ENCODE results near the gene LAMA2. TPM values are rescaled to one million over a fixed set of nuclear protein-coding genes. Genes with fewer than 3 reads are reported as not detected.

Gene LAMA2
- total and polyA plus RNA-seq, 10 donors: 0.83 to 66.6 (median 18.8) TPM

DNA sequence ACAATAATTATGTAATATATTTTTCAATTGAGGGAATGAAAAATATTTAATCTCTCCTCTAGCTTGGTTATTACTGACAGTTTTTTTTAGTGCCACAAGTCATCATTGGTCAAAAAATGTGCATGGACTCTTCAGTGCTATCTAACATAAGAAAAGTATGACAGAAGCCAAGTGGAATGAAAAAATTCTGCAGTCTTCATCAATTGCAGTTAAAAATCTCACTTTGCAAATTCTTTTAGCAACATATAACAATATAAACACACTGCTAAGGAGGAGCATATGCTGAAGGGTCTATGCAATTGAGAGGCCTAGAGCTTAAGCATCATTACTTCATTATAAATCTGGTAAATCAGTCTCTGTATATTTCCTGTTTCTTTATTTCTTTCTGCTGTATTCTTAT is 652.0 kb downstream of the LAMA2 start:
- no peak for DNase-seq
- intact Hi-C loops (cut with DNase I; ENCODE audit: low total_unique reads): no loop called here
- Histone ChIP-seq H3K27me3 (replicated peaks in 1 of 7) (no peaks in the 10 kb centered on the region), H3K9me3 (no peaks in the 10 kb centered on the region), H3K4me3 (no peak overlapping the region), H3K36me3 (no peaks in the 10 kb centered on the region), H3K4me1 (no peaks in the 10 kb centered on the region), H3K27ac (no peak overlapping the region)
- TF ChIP-seq POLR2A (IDR thresholded peaks at IDR 0.05) (no peak), POLR2AphosphoS5 (IDR thresholded peaks at IDR 0.05) (no peak), CTCF (IDR thresholded peaks at IDR 0.05 in 8 of 11, conservative IDR thresholded peaks at IDR 0.05 in 3 of 11) (no peak)

- Histone ChIP-seq H3K4me3 (no peak overlapping the region), H3K27ac (no peak overlapping the region), H3K4me1 (no peaks in the 10 kb centered on the region), H3K36me3 (no peaks in the 10 kb centered on the region), H3K27me3 (replicated peaks in 1 of 7) (no peaks in the 10 kb centered on the region), H3K9me3 (no peaks in the 10 kb centered on the region)
- TF ChIP-seq POLR2AphosphoS5 (IDR thresholded peaks at IDR 0.05) (no peak), POLR2A (IDR thresholded peaks at IDR 0.05) (no peak), CTCF (IDR thresholded peaks at IDR 0.05 in 8 of 11, conservative IDR thresholded peaks at IDR 0.05 in 3 of 11) (no peak)
- DNase-seq: no peak
- intact Hi-C loops (cut with DNase I; ENCODE audit: low total_unique reads): no loop called here
Observed at GRCh38 chr6:129536271-129536670, 653.3 kb downstream of the LAMA2 start.

- Histone ChIP-seq H3K27me3 (replicated peaks in 1 of 7) (no peaks in the 10 kb centered on the region), H3K4me1 (no peaks in the 10 kb centered on the region), H3K4me3 (no peak overlapping the region), H3K27ac (no peak overlapping the region), H3K36me3 (no peaks in the 10 kb centered on the region), H3K9me3 (no peaks in the 10 kb centered on the region)
- no peak for DNase-seq
- intact Hi-C loops (cut with DNase I; ENCODE audit: low total_unique reads): no loop called here
- WGBS, 5 donors: 74 to 91% (median 80%) methylated on average over 2 of the region's 2 CpGs
- TF ChIP-seq POLR2AphosphoS5 (IDR thresholded peaks at IDR 0.05): no peak
- no peak for TF ChIP-seq POLR2A (IDR thresholded peaks at IDR 0.05)
- TF ChIP-seq CTCF (IDR thresholded peaks at IDR 0.05 in 8 of 11, conservative IDR thresholded peaks at IDR 0.05 in 3 of 11): no peak
Observed at GRCh38 chr6:129539032-129539431, 656.1 kb downstream of the LAMA2 start.

- WGBS, 5 donors: 43 to 50% (median 48%) methylated on average over 2 of the region's 2 CpGs
- no peaks in the 10 kb centered on the region for H3K36me3 ChIP-seq
Observed at GRCh38 chr6:129542705-129543104, 659.8 kb downstream of the LAMA2 start.

More at GRCh38 chr6:129542705-129543104, 659.8 kb downstream of the LAMA2 start:
- intact Hi-C loops (cut with DNase I; ENCODE audit: low total_unique reads): no loop called here
- no peak overlapping the region for H3K4me3 ChIP-seq
- no peaks in the 10 kb centered on the region for H3K9me3 ChIP-seq
- TF ChIP-seq POLR2A (IDR thresholded peaks at IDR 0.05) (no peak), CTCF (IDR thresholded peaks at IDR 0.05 in 8 of 11, conservative IDR thresholded peaks at IDR 0.05 in 3 of 11) (no peak), POLR2AphosphoS5 (IDR thresholded peaks at IDR 0.05) (no peak)
- no peak overlapping the region for H3K27ac ChIP-seq
- no peak for DNase-seq
- no peaks in the 10 kb centered on the region for H3K4me1 ChIP-seq
- no peaks in the 10 kb centered on the region for H3K27me3 ChIP-seq (replicated peaks in 1 of 7)

All from spleen (tissue), 11 donors.